Measurements from ENCODE around the gene ROBO2.

The ROBO2 gene

DNA sequence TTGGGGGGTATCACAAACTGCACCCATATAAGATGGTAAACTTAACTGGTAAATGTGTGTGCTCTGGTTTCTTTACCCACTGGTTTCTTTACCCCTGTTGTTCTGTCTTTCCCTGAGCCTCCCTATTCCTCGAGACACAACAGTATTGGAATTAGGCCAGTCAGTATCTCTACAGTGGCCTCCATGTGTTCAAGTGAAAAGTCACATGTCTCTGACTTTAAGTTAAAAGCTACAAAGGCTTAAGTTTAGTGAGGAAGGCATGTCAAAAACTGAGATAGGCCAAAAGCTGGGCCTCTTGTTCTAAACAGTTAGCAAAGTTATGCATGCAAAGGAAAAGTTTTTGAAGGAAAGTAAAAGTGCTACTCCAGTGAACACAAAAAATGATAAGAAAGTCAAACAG is 513.3 kb downstream of the ROBO2 start:
- H3K4me3 ChIP-seq (ENCODE audit: low read depth, low read length), result no peak overlapping the region

DNA sequence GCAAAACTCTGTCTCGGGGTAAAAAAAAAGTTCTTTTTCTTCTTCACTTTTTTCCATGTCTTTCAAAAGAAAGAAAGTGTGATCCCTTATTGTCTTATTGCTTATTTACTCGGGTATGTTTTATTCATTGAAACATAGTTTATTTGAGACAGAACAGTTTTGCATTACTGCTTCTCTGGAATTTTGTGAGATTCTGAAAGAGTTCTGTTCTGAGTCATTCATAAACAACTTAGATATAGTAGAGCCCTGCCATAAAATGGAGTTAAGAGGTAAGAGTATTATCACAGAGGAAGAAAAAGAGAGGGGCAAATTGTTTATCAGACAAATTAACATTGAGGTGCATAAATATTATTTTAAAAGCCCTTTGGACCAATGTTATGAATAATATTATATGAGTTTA is 522.2 kb downstream of the ROBO2 start:
- DNase-seq (ENCODE audit: low read depth), result no peak
- H3K4me3 ChIP-seq (ENCODE audit: low read depth, low read length), result no peak overlapping the region
- TF ChIP-seq, protein P1, sequence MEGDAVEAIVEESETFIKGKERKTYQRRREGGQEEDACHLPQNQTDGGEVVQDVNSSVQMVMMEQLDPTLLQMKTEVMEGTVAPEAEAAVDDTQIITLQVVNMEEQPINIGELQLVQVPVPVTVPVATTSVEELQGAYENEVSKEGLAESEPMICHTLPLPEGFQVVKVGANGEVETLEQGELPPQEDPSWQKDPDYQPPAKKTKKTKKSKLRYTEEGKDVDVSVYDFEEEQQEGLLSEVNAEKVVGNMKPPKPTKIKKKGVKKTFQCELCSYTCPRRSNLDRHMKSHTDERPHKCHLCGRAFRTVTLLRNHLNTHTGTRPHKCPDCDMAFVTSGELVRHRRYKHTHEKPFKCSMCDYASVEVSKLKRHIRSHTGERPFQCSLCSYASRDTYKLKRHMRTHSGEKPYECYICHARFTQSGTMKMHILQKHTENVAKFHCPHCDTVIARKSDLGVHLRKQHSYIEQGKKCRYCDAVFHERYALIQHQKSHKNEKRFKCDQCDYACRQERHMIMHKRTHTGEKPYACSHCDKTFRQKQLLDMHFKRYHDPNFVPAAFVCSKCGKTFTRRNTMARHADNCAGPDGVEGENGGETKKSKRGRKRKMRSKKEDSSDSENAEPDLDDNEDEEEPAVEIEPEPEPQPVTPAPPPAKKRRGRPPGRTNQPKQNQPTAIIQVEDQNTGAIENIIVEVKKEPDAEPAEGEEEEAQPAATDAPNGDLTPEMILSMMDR (IDR thresholded peaks at IDR 0.05; ENCODE audit: control insufficient read depth, extremely low read depth, insufficient read depth), result no peak

More for the DNA sequence above, 513.3 kb downstream of the ROBO2 start:
- TF ChIP-seq, protein P1 (IDR thresholded peaks at IDR 0.05; ENCODE audit: control insufficient read depth, extremely low read depth, insufficient read depth), result no peak
- no peak for DNase-seq (ENCODE audit: low read depth)

DNA sequence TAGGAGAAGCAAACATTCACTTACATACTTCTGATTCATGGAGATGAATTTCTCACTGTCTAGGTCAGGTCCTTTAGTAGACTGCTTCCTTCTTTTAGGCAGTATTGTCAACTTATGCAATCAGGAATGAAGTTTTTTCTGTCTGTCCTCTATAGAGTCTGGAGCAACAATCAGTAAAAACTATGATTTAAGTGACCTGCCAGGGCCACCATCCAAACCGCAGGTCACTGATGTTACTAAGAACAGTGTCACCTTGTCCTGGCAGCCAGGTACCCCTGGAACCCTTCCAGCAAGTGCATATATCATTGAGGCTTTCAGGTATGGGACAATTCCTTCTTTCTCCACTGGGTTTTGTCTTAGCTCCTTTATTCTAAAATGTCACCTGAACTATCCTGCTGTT is 523.1 kb downstream of the ROBO2 start:
- TF ChIP-seq, protein P1 (IDR thresholded peaks at IDR 0.05; ENCODE audit: control insufficient read depth, extremely low read depth, insufficient read depth), result no peak
- DNase-seq (ENCODE audit: low read depth), result no peak
- H3K4me3 ChIP-seq (ENCODE audit: low read depth, low read length), result no peak overlapping the region

DNA sequence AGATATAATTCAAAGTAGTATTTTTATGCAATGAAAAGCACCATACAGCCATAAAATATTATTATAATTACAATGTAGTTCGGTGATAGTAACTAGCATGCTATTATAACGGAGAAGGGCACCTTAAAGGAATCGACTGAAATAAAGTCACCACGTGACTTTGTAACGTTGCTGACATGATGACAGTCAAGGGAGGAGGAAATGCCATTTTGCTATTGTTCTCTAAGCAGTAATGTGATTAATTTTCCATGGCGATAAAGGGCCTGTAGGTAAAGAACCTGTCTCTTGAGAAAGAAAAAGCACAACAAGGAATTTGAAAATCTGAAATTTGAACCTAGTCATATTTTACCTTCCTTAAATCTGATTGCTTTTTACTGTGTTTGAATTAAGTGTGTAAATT is 526.2 kb downstream of the ROBO2 start:
- H3K4me3 ChIP-seq (ENCODE audit: low read depth, low read length), result no peak overlapping the region
- TF ChIP-seq, protein P1 (IDR thresholded peaks at IDR 0.05; ENCODE audit: control insufficient read depth, extremely low read depth, insufficient read depth), result no peak
- DNase-seq (ENCODE audit: low read depth), result no peak

DNA sequence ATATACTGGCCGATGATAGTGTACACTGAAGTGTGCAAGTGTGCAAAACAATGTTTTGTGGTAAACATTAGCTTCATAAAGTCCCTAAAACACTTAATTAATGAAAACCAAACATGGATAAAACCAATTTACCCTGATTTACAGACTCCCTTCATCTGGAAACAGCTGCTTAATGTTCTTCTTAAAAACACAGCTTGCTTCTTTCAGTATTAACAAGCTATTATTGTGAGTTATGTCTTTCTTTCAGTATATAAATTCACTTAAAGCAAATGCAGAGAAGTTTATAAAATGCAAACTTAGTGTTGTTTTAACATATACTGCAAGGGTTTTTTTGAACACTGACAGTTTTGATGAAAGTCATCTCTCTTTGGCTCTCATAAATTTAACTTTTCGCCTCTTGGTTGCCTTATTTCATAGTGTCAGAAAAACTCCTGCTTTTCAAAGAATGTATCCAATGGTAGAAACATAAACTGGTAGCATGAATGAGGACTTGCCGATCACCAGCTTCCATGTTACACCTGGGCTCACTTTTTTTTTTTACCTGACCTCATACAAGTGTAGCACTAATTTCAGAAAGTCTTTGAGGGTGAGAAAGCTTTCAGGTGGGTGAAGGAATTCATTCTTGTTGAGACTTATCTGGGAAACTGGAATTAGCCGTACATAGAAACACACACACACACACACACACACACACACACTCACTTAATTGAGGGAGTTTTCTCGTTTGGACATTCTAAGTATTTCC is 532.2 kb downstream of the ROBO2 start:
- no peak for DNase-seq (ENCODE audit: low read depth)
- TF ChIP-seq, protein P1 (IDR thresholded peaks at IDR 0.05; ENCODE audit: control insufficient read depth, extremely low read depth, insufficient read depth), result no peak
- no peak overlapping the region for H3K4me3 ChIP-seq (ENCODE audit: low read depth, low read length)

DNA sequence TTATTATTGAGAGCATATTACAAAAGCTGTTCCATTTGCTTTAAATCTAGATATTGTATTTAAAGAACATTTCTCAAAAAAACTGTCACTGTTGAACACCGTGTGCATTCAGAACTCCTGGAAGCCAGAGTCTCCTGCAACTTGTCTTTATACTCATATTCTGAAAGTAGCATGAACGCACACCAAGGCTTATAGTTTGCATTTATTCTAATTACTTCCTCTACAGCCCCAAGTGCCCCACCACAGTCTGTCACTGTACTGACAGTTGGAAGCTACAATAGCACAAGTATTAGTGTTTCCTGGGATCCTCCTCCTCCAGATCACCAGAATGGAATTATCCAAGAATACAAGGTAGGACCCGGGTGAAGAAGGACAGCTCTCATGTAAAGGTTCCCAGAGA is 537.4 kb downstream of the ROBO2 start:
- H3K4me3 ChIP-seq (ENCODE audit: low read depth, low read length), result no peak overlapping the region
- TF ChIP-seq, protein P1 (IDR thresholded peaks at IDR 0.05; ENCODE audit: control insufficient read depth, extremely low read depth, insufficient read depth), result no peak
- DNase-seq (ENCODE audit: low read depth), result no peak

DNA sequence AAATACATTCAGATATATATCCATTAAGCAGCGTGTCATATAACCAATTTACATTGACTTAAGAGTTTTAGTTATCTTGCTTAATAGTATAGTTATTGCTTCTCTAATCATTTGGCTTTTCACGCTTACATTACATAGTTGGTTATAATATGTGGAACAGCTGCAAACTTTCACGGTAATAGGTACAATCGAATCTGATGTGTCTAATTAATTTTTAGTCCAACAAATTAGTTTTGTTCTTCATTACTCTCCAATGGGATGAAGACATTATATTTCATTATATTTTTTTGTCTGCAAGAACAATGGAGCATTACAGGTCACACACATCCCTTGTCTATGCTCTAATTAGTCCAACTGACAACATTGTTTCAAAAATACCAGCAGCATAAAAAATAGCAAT is 546.3 kb downstream of the ROBO2 start:
- TF ChIP-seq, protein P1 (IDR thresholded peaks at IDR 0.05; ENCODE audit: control insufficient read depth, extremely low read depth, insufficient read depth), result no peak
- no peak overlapping the region for H3K4me3 ChIP-seq (ENCODE audit: low read depth, low read length)
- no peak for DNase-seq (ENCODE audit: low read depth)
